Cerebellar nuclear complex (tissue), 1 donor: ENCODE measurements around the gene HES6.

Experiments
- DNase-seq, 2 experiments: peaks; one replicate each; lab custom pipeline; 2025; lab: John Stamatoyannopoulos, UW

HES6 gene

DNA sequence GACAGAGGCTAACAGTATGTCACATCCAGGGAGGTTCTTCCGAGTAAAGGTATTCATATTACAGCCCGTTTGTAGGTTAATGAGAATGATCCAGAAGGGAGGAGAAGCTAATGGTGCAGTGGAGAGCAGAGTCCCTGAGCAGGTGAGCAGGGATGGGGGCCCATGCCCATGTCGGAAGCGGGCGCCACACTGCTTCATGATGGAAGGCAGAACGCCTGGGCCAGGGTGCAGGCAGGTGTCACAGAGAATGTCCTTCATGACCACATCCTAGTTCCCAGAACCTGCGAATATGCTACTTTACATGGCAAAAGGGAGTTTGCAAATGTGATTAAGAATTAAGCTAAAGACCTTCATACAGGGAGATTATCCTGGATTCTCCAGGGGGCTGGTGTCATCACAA, 4.0 kb downstream of the HES6 start:
- no peak for DNase-seq

- DNase-seq: no peak
Measured at GRCh38 chr2:238235331-238235732, 4.5 kb downstream of the HES6 start.

- no peak for DNase-seq
Measured at GRCh38 chr2:238233625-238234024, 6.2 kb downstream of the HES6 start.

DNA sequence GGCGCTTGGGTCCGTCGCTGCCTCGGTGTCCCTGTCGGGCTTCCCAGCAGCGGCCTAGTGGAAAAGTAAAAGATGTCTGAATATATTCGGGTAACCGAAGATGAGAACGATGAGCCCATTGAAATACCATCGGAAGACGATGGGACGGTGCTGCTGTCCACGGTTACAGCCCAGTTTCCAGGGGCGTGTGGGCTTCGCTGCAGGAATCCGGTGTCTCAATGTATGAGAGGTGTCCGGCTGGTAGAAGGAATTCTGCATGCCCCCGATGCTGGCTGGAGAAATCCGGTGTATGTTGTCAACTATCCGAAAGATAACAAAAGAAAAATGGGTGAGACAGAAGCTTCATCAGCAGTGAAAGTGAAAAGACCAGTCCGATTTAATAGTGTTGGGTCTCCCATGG, 8.0 kb downstream of the HES6 start:
- no peak for DNase-seq

DNA sequence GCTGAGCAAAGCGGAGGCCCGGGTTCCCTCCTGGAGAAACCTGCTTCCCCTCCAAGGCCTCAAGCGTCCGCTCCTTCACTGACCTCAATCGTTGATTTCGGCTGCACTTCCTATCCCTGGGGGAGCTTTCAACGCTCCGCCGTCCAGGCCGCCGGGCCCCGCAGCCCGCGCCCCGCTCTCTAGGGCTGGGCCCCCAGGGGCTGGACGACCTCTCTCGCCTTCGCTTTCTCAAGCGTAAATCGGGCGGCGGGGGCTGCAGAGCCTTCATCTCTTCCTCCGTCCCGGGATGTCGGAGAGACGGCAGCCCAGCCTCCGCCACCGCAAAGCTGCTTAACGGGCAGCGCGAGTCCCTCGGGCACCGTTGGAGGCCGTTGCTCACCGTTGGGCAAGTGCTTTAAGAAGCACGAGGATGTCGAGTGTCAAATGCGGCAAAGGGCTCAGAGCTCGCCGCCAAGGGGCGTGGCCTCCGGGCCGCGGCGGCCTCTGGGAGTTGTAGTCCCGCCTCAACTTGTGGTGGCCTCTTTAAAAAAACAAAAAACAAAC, 8.5 kb downstream of the HES6 start:
- DNase-seq: peak in 1 of 2 experiments; percentile 42

DNA sequence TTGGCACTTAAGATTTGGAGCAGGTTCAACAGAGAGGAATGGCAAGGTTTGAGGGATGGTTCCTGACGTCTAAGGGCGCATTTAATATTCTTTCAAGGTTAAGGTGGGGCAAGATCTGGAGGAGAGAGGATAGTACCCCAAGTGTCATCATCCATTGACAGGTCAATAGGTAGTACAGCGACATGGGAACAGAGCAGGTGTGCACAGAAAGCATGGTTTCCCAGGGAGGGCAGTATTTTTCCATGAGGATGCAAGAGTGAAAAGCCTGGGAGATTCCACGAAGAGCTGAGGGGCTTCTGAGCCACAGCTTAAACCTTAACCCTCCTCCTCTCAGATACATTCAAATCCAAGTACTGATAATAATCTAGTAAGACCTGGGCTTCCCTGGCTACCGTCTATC, 9.1 kb downstream of the HES6 start:
- no peak for DNase-seq

DNA sequence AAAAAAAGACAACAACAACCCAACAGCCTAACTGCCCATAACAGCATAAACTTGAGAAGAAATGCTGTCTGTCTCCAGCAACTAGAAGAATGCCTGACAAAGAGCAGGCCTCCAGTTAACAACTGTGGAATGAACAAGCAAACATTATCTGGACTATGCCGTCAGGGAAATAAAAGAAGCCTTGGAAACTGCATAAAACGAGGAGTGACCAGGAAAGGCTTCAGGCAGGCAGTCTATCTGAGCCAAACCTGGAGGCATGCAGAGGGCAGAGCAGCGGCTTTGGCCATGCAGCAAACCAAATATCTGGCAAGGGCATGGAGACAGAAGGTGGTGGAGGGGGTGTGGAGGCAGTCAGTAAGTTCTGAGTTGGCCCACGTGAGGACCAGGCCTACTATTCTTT, 11.1 kb downstream of the HES6 start:
- DNase-seq: no peak

- DNase-seq: no peak
Measured at GRCh38 chr2:238227587-238228032, 12.2 kb downstream of the HES6 start.

DNA sequence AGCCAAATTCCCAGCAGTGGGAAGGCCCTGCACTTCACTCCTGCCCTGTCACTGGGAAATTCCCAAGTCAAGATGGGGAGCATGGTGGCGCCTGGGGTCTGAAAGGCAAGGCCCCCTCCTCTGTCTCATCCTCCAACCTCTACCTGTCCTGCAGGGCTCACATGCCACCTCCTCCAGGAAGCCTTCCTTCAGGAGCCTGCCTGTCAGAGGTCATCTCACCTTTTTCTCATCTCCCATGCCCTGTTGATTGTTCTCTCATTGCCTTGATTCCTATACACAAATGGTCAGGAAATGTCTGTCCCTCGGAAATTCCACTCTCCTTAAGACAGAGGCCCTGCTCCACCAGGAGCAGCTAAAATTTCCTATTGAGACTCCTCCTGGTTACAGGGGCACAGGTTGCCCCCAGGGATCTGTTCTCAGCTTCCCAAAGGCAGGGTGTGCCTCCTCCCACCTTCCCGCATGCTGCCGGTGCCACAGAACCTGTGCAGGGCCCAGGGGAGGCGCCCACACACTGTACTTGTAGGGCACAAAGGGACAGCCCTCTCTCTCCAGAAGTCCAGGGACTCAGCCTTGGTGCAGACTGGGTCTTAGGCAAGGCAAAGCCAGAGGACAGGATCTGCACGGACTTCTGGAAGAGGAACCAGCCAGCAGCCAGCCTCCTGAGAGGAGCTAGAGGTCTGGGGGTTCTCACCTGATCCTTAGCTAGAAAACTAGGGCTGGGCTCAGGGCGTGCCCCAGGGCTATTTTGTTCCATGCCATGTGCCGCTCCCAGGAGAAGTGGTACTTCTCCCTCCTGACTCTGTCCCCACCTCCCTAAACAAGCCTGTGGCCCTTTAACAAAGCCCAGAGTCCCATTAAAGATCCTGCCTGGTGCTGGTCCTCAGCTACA, 12.9 kb downstream of the HES6 start:
- no peak for DNase-seq

DNA sequence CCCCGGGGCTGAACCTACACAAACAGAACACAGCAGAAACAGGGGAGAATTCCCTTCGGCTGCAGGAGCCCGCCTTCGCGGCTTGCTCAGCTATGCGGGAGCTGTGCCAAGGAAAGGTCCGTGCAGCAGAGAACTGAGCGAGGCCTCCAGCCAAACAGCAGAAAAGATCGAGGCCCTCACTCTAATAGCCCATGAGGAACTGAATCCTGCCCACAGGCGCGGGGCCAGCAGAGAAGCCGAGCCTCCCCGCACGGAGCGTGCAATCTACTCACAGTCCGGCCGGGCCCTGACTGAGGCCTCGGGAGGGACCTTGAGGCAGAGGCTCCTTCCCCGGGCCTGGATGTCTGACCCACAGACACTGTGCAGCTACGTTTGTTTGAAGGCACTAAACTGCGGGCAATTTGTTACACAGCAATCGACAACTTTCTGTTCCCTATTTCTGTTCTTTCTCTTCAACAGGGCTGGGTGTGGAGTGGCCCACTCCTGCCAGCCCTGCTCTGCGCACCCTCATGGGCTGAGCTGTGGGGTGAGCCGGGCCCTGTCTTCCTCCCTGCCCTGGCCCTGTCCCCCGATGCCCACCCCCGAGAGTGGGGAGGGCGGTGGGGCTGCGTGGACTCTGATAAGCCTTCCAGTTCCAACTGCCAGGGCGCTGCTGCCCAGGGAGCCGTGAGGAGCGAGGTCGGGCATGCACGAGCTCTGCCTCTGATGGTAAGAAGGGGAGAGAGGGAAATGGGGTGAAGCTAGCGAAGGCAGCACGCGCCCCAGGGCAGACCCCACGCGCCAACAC, 13.7 kb downstream of the HES6 start:
- no peak for DNase-seq

DNA sequence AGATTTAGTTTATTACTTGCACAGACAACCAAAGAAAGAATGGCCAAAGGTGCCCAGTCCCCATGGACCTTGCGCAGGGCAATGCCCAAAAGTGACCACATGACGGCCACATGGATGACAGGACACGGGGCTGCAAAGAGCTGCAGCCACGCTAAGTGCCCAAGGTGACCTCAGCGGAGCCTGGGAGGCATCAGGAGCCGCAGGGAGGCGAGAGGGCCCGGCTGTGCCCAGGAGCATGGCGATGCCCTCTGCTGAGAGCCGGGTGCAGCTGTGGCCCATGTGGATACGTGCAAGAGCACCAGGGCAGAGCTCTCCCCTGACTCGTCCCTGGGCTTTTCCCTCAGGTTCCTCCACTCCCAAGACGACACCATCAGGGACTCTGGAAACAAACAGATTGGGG, 14.7 kb downstream of the HES6 start:
- DNase-seq: no peak

- DNase-seq: no peak
Measured at GRCh38 chr2:238224356-238225035, 15.3 kb downstream of the HES6 start.

DNA sequence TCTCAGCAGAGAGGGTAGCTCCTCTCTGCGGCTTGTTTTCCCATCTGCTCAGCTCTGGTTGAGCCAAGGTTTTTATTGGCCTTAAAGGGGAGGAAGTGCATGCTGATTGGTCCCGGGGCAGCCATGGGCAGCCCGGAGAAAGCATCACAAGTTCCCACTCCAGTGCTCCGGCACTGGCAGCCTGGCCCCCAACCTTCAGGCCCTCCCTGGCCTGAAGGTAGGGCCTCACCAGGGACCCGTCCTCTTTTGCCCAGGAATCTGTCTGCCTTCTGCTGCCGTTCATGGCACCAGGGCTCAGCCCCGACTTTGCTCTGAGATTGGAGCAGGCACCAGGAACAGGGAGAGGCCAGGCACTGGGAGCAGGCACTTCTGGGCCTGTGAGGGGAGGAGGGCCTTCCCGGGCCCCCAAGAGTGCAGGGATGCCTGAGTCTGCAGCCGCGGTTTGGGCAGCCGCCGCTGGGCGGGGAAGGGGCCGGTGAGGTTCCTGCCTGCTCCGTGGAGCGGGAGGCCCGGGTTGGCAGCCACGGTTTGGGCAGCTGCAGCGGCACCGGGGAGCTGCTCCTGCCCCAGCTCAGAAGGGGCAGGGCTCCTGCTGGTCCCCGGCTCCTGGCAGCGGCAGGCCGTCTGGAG, 18.8 kb downstream of the HES6 start:
- peak; percentile 72 to 77 for DNase-seq

DNA sequence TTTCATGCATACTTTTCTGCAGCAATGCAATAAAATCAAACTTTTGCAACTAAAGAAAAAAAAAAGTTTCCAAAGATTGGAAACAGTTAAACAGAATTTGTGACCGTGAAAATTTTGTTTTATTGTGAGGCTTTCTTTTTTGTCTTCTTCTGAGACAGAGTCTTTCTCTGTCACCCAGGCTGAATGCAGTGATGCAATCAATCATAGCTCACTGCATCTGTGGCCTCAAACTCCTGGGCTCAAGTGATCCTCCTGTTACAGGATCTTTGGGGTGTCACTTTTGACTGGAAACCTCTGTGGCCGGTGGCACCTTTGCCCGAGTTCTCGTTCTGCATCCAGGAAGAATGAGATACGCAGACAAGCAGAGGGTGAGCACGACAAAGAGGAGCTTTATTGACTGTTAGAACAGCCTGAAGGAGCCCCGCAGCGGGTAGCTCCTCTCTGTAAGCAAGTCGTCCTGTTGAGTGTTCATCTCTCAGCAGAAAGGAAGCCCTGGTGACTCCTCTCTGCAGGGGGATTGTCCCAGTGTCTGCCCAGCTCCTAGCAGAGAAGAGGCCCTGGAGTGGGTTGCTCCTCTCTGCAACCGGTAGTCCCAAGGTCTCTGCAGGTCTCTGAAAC, 19.5 kb downstream of the HES6 start:
- no peak for DNase-seq

GRCh38 chr2:238216651-238217184, 23.1 kb downstream of the HES6 start:
- DNase-seq: no peak

DNA sequence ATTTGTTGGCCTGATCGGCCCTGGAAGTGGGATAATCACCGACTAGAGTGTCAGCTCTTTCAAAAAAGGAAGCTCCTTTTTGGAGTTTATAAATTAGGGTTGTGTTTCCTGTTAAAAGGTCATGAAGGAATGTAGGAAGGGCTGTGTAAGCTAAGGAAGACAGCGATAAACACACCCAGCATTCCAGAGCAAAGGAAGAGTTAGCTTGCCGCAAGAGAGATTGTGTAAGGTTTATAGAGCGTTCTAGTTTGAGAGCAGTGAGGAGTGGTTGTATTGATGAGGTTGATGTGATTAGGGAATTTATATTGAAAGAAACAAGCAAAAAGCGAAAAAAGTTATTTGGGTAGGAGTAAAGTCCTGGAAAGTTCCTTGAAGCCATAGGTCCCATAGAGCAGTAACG, 32.8 kb downstream of the HES6 start:
- DNase-seq: no peak

DNA sequence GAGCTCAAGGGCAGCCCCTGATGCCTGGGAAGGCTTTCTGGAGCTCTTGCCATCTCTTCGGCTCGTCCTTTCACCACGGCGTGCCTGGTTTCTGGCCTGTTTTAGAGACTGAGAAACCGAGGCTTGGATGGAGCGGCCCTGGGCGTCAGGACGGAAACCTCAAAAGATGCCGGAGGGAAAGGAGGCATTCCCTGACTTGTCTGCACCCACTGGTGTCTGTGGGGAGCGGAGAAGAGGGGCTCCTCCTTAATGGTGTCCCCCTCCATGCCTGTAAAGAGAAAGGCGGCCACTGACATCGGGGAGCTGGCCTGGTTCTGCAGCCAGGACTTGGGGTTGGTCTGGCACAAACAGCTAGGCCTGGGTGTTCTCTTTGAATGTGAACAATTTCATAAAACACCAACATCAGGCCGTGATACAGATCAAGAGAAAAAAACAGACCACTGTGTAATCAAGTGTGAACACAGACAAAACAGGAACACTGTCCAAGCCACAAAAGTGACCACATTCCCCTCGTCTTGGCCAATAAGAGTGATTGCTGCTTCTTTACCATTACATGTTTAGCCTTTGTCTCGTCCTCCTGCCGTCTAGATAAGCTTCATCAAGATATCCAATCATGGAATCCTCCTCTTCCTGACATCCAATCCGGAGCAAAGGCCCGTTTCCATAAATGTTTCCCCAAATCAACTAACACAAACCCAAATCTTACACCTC, 35.7 kb downstream of the HES6 start:
- no peak for DNase-seq

DNA sequence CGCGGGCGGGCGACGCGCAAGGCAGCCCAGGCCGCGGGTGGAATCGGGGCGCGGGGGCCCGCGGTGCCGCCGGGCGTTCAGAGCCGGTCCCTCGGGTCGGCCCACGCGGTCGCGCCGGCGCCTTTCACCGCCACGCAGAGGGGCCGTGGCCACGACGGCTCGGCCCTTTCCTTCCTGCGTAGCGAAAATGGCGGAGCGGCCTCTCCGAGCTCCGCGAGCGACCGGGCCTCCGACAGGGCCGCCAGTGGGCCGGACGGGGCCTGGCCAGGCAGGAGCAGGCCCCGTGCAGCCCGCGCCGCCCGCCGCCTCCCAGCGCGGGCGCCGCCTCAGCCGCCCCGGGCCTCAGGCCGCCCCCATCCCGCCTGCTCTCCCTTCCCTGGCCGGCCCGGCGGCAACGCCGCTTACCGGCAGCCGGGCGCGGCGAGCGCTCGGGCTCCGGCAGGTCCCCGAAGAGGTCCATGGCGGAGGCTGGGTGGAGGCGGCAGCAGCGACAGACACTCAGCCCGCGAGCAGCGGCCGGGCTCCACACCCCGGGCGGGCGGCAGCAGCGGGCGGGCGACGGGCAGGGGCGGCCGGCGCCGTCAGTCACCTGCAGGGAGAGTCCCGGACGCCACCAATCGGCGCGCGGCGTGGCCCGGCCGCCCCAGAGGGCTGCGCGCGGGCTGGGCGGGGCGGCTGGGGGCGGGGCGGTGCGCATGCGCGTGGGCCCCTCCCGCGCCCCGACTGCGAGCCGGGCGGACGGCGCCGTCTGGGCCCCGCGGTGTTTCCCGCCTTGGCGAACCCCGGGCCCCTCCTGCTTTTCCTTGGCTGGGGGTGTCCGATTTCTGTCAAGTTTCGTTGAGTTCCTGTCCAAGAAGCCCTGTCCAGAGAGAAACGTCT, 36.5 kb downstream of the HES6 start, which contains the start of gene ILKAP:
Gene ILKAP (minus strand): TSS at position 602 of the 879 bp plus-strand sequence. CDS start 142 bp downstream, at position 460.
- peak; percentile 22 to 48 for DNase-seq
